Uterus (tissue), 2 donors: ENCODE measurements around the gene IGSF5.

Experiments
- POLR2A ChIP-seq, 2 donors: fragments of 450-650 bp; IDR thresholded peaks; one replicate each; pipeline ENCODE4 v1.6.1; 2016; ENCODE audit warnings: antibody characterized with exemption in 2 of 2, mild to moderate bottlenecking in 1 of 2, moderate library complexity in 1 of 2
- TF ChIP-seq, protein P1 (sequence below), 4 experiments: fragments of 200-600 bp in 2 of 4; fragments of 450-650 bp in 2 of 4; sonication (generic) in 2 of 4; IDR thresholded peaks; one replicate each; pipeline ENCODE4 v1.5.1; 2016 to 2019; ENCODE audit warnings: antibody characterized with exemption in 4 of 4, mild to moderate bottlenecking in 2 of 4, moderate library complexity in 1 of 4

DNA sequence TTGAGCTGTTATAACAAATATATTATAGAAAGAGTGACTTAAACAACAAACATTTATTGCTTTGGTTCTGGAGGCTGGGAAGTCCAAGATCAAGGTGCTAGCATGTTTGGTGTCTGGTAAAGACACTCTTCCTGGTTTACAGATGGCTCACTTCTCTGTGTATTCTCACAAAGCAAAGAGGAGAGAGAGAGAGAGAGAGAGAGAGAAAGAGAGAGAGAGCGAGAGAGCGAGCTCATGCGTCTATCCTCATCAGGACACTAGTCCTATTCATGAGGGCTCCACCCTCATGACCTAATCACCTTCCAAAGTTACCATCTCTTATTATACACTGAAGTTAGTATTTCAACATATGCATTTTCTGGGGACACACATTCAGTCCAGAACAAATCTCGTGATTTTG, 89.6 kb downstream of the IGSF5 start:
- TF ChIP-seq, protein P1, sequence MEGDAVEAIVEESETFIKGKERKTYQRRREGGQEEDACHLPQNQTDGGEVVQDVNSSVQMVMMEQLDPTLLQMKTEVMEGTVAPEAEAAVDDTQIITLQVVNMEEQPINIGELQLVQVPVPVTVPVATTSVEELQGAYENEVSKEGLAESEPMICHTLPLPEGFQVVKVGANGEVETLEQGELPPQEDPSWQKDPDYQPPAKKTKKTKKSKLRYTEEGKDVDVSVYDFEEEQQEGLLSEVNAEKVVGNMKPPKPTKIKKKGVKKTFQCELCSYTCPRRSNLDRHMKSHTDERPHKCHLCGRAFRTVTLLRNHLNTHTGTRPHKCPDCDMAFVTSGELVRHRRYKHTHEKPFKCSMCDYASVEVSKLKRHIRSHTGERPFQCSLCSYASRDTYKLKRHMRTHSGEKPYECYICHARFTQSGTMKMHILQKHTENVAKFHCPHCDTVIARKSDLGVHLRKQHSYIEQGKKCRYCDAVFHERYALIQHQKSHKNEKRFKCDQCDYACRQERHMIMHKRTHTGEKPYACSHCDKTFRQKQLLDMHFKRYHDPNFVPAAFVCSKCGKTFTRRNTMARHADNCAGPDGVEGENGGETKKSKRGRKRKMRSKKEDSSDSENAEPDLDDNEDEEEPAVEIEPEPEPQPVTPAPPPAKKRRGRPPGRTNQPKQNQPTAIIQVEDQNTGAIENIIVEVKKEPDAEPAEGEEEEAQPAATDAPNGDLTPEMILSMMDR (IDR thresholded peaks at IDR 0.05) = no peak
- TF ChIP-seq POLR2A (IDR thresholded peaks at IDR 0.05) = no peak
